Thoracic aorta (tissue), 2 donors: ENCODE data around the gene ZSWIM2. TPM values are rescaled to one million over a fixed set of nuclear protein-coding genes. Genes with fewer than 3 reads are reported as not detected.
"Not testable (repeated sequence)": the region's sequence is repeated elsewhere in the genome, so short reads cannot be mapped to it uniquely, and the experiment has no call there.

ENCODE experiments used
- ATAC-seq: fragments of 150-250 bp; one replicate; pipeline ENCODE4 v1.8.0; 2017; ENCODE audit warnings: low read depth; ENCODE audit not compliant: insufficient number of reproducible peaks, low FRiP score
- DNase-seq: peaks from one replicate; pipeline ENCODE4 v3.0.0-alpha.2; 2020; ENCODE audit warnings: low spot score
- H3K27ac ChIP-seq, 2 donors: fragments of 200-600 bp; sonication (generic); 1 replicate in 1 of 2; 2 replicates in 1 of 2; pipeline ENCODE4 v1.5.1; 2016; ENCODE audit warnings: mild to moderate bottlenecking in 2 of 2, moderate library complexity in 2 of 2
- H3K27me3 ChIP-seq: fragments of 200-600 bp; sonication (generic); replicated peaks from 2 replicates; pipeline ENCODE4 v1.6.0; 2016; ENCODE audit warnings: mild to moderate bottlenecking; ENCODE audit not compliant: insufficient read depth
- H3K36me3 ChIP-seq: fragments of 200-600 bp; sonication (generic); one replicate; pipeline ENCODE4 v1.5.1; 2016
- H3K4me1 ChIP-seq, 2 donors: fragments of 200-600 bp; sonication (generic); 1 replicate in 1 of 2; 2 replicates in 1 of 2; pipeline versions ENCODE4 v1.5.1 to v1.6.0; 2016; ENCODE audit warnings: low read depth in 2 of 2, mild to moderate bottlenecking in 1 of 2; ENCODE audit not compliant: control insufficient read depth in 1 of 2
- H3K4me3 ChIP-seq: fragments of 200-600 bp; sonication (generic); 2 replicates; pipeline ENCODE4 v1.5.1; 2016; ENCODE audit warnings: mild to moderate bottlenecking
- H3K9me3 ChIP-seq: fragments of 200-600 bp; sonication (generic); 2 replicates; pipeline ENCODE4 v1.5.1; 2016
- total RNA-seq, 2 donors: library from RNA; depleted of rRNA; stranded (reverse); fragments of >200 nt; gene quantifications; one replicate each; pipeline versions ENCODE4 v1.1.0 to v1.2.3, GENCODE V29; 2016
- TF ChIP-seq, protein P1 (sequence below): fragments of 200-600 bp; sonication (generic); IDR thresholded peaks from one replicate; pipeline ENCODE4 v1.5.1; 2019; ENCODE audit warnings: antibody characterized with exemption

Gene ZSWIM2
- total RNA-seq, 2 donors from 2014 or later: not detected

DNA sequence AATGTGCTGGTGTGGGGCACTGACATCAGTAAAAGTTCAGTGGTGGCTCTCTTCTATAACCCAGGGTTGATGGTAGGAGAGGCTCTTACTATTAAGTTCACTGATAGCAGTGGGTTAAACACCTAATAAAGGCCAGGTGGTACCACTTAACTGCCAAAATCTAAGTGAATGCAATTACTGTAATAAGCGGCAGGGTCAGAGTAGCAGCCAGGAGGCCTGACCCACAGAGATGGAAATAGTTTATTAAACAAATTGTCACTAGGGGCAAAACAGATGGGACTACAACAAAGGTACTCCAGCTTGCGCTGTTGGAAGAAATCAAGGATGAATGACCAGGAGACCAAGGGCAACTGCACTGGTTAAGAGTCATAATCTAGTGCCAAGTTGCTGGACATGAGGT is 26.6 kb downstream of the ZSWIM2 start:
- ATAC-seq (no peak), DNase-seq (no peak)
- no peaks in the 10 kb centered on the region for H3K36me3 ChIP-seq
- H3K4me1 ChIP-seq: no peaks in the 10 kb centered on the region
- no peak overlapping the region for H3K27ac ChIP-seq
- H3K9me3 ChIP-seq: no peaks in the 10 kb centered on the region
- H3K27me3 ChIP-seq: no peaks in the 10 kb centered on the region
- TF ChIP-seq, protein P1, sequence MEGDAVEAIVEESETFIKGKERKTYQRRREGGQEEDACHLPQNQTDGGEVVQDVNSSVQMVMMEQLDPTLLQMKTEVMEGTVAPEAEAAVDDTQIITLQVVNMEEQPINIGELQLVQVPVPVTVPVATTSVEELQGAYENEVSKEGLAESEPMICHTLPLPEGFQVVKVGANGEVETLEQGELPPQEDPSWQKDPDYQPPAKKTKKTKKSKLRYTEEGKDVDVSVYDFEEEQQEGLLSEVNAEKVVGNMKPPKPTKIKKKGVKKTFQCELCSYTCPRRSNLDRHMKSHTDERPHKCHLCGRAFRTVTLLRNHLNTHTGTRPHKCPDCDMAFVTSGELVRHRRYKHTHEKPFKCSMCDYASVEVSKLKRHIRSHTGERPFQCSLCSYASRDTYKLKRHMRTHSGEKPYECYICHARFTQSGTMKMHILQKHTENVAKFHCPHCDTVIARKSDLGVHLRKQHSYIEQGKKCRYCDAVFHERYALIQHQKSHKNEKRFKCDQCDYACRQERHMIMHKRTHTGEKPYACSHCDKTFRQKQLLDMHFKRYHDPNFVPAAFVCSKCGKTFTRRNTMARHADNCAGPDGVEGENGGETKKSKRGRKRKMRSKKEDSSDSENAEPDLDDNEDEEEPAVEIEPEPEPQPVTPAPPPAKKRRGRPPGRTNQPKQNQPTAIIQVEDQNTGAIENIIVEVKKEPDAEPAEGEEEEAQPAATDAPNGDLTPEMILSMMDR: no peak
- no peak overlapping the region for H3K4me3 ChIP-seq

DNA sequence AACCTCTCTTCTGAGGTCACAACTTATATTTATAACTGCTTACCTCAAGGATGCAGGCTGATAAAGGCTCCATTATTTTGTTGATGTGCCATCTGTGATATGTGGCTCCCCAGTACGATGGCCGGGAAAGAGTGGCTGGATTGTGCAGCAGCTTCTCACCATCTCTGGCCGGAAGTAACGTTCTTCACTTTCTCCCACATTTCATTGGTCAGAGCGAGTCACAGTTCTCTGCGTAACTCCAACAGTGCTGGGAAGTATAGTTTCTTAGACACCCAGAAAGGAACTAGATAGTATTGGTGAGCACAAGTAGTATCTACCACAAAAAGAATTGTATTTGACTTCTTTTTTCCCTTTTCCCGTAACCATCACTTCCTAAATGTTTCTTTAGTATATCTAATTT is 28.7 kb downstream of the ZSWIM2 start:
- Histone ChIP-seq H3K27ac (no peak overlapping the region), H3K27me3 (no peaks in the 10 kb centered on the region), H3K9me3 (no peaks in the 10 kb centered on the region), H3K4me1 (no peaks in the 10 kb centered on the region), H3K4me3 (no peak overlapping the region), H3K36me3 (no peaks in the 10 kb centered on the region)
- TF ChIP-seq, protein P1: no peak
- DNase-seq: no peak
- no peak for ATAC-seq

DNA sequence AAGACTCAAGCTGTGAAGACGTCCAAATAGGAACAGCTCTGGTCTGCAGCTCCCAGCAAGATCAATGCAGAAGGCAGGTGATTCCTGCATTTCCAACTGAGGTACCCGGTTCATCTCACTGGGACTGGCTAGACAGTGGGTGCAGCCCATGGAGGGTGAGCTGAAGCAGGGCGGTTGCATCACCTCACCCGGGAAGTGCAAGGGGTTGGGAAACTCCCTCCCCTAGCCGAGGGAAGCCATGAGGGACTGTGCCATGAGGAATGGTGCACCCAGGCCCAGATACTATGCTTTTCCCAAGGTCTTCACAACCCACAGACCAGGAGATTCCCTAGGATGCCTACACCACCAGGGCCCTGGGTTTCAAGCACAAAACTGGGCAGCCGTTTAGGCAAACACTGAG is 37.2 kb downstream of the ZSWIM2 start:
- H3K4me3 ChIP-seq, H3K27ac ChIP-seq, DNase-seq, H3K9me3 ChIP-seq, ATAC-seq, H3K4me1 ChIP-seq, H3K27me3 ChIP-seq, H3K36me3 ChIP-seq: not testable (repeated sequence)

DNA sequence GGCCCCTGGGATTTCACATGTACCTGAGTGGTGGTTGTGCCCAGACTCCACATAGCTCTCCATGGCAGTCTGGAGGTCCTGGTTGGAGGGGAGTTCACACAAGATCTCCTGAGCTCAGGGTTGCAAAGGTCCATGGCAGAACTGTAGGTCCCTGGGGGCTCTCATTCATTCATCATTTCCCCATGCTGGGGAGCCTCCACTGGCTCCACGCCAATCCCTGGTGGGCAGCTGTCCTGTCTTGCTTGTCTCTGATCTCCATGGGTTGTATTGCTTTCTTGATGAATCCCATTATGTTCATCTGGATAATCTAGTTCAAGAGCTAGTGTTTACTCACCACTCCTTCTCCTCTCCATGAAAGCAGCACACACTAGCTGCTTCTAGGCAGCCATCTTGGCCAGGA is 42.4 kb downstream of the ZSWIM2 start:
- no peaks in the 10 kb centered on the region for H3K4me1 ChIP-seq
- DNase-seq: no peak
- no peak overlapping the region for H3K27ac ChIP-seq
- H3K4me3 ChIP-seq: no peak overlapping the region
- H3K36me3 ChIP-seq: no peaks in the 10 kb centered on the region
- no peaks in the 10 kb centered on the region for H3K27me3 ChIP-seq
- TF ChIP-seq, protein P1: no peak
- H3K9me3 ChIP-seq: no peaks in the 10 kb centered on the region
- ATAC-seq: no peak

DNA sequence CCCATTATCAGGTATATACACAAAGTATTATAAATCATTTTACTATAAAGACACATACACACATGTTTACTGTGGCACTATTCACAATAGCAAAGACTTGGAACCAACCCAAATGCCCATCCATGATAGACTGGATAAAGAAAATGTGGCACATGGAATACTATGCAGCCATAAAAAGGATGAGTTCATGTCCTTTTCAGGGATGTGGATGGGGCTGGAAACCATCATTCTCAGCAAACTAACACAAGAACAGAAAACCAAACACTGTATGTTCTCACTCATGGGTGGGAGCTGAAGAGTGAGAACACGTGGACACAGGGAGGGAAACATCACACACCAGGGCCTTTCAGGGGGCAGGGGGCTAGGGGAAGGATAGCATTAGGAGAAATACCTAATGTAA is 50.4 kb downstream of the ZSWIM2 start:
- H3K4me3 ChIP-seq, ATAC-seq, H3K27me3 ChIP-seq, H3K27ac ChIP-seq, H3K9me3 ChIP-seq, H3K4me1 ChIP-seq, H3K36me3 ChIP-seq, DNase-seq: not testable (repeated sequence)

DNA sequence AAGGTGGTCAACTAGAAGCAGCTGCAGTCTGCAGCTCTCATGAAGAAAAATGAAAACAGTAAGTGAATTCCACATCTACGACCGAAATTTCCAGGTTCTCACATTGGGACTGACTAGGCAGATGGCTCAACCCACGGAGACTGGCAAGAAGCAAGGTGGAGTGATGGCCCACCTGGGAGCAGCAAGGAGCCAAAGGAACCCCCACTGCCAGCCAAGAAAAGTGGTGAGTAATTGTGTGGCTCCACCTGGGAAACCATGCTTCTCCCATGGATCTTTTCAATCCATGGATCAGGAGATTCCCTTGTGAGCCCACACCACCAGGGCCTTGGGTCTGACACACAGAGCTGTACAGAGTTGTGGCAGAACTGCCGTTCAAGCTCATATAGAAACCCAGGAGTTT is 64.0 kb downstream of the ZSWIM2 start:
- Histone ChIP-seq H3K9me3 (no peaks in the 10 kb centered on the region), H3K4me1 (no peaks in the 10 kb centered on the region), H3K36me3 (no peaks in the 10 kb centered on the region), H3K27ac (no peak overlapping the region), H3K27me3 (no peaks in the 10 kb centered on the region), H3K4me3 (no peak overlapping the region)
- DNase-seq: no peak
- ATAC-seq: no peak
- TF ChIP-seq, protein P1: no peak
